ENCODE data around the gene PSMC3IP. TPM values are rescaled to one million over a fixed set of nuclear protein-coding genes. Genes with fewer than 3 reads are reported as not detected.
"Not testable (repeated sequence)": the region's sequence is repeated elsewhere in the genome, so short reads cannot be mapped to it uniquely, and the experiment has no call there.

The PSMC3IP gene
- total RNA-seq, 2 donors from 2014 or later = 1.6 to 2.2 TPM

DNA sequence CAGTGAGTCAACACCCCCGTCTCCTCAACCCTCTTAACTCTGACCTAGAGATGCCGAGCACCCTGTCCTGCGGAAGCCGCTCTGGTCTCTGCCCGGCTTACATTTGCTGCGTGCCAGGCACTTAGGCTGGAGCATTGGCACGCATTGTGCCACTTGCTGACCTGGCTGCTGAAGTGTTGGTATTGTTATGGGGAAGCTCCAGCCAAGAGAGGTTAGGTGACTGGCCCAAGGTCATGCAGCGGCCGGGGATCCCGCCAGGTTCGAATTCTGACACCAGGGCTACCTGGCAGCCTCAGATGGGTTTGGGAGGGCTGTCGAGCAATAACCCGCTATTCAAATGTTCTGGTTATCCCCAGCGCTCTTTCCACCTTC is 29.8 kb downstream of the PSMC3IP start:
- no peak for ATAC-seq
- peak in 1 of 2 donors; percentile 21 for DNase-seq
- intact Hi-C loops (cut with DNase I, micrococcal nuclease) = no loop called here

DNA sequence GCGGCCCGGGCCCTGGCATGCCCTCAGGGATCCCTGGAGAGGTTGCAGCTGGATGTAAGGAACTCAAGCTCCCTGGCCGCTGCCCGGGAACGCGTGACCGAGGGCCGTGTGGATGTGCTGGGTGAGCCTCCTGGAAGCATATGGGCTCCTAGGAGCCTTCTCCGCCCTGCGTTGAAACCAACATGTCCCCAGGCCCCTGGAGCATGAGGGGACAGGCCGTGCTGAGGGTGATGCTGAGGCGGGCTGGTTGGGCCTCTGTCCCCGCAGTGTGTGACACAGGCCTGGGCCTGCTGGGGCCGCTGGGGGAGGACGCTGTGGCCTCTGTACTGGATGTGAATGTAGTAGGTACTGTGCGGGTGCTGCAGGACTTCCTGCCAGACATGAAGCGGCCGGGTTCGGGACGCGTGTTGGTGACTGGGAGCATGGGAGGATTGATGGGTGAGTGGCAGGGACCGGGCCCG is 30.5 kb downstream of the PSMC3IP start:
- ATAC-seq (no peak), DNase-seq (peak in 1 of 2 donors; percentile 23)
- intact Hi-C loops (cut with DNase I, micrococcal nuclease) = no loop called here

DNA sequence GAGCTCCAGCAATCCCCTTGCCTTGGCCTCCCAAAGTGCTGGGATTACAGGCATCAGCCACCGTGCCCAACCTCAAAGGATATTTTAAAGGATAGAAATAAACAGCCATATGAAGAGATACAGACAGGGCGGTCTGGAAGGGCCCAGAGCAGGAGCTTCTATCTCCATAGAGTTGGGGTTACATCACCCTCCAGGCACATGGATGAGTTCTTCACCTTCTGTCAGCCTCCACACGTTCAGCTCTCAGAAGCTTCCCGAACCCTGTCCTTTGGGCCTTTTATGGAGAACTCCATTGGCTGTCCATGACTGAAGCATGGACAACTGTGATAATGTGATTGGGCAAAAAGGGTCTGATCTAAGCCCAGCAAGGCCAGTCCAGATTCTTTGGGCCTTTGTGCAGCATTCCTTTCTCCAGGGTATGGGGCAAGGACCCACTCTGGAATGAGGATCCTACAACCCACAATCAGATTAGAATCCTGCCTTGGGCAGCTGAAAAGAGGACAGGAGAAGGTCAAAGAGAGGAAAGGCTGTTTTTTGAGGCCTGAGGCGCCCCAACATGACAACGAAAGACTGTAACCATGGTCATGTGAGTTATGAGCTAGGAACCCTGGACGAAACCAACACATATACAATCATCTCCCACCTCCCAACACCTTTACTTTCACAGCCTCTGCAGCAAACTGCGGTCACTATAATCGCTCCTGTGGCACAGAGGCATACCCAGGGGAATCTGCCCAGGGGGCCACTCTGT is 31.6 kb downstream of the PSMC3IP start:
- ATAC-seq; DNase-seq; intact Hi-C loops (cut with DNase I, micrococcal nuclease): not testable (repeated sequence)

- ATAC-seq (no peak), DNase-seq (no peak)
- intact Hi-C loops (cut with DNase I, micrococcal nuclease) = no loop called here
Measured at GRCh38 chr17:42544874-42545283, 32.6 kb downstream of the PSMC3IP start.

- ATAC-seq = no peak
- no peak for DNase-seq
- intact Hi-C loops (cut with DNase I, micrococcal nuclease) = no loop called here
Measured at GRCh38 chr17:42543190-42544079, 34.1 kb downstream of the PSMC3IP start.

DNA sequence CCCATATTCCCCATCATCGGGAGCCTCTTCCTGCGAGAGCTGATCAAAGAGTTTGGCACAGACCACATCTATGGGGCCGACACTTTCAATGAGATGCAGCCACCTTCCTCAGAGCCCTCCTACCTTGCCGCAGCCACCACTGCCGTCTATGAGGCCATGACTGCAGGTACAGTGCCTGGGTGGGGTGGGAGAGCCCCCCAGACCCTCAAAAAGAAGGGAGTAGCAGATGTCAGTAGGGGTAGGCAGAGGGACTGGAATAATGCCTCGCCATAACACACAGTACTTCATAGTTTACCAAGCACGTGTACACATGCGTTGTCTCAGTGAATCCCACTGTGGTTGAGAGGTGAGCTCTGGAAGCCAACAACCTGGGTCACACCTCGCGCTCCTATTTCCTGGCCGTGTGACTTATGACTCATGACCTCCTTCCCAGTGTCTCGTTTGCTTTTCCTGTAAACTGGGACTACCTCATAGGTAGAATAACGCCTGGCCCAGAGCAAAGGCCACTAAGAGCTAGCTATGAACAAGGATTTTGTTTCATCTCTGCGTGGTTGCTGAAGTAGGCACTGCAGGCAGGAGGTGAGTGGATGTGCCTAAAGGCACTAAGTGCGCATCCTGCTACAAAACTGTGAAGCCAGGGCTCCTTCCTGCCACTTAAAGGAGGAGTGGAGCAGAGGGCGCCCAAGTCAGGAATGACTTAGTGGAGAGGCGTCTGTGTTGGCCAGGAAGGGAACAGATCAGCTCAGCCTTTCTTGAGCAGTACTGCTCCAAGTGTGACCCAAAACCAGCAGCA is 36.3 kb downstream of the PSMC3IP start:
- intact Hi-C loops (cut with DNase I, micrococcal nuclease) = no loop called here
- DNase-seq (peak; percentile 40 to 72), ATAC-seq (peak; percentile 79)

- intact Hi-C loops (cut with DNase I, micrococcal nuclease); DNase-seq; ATAC-seq: not testable (repeated sequence)
Measured at GRCh38 chr17:42540558-42540957, 37.0 kb downstream of the PSMC3IP start.

DNA sequence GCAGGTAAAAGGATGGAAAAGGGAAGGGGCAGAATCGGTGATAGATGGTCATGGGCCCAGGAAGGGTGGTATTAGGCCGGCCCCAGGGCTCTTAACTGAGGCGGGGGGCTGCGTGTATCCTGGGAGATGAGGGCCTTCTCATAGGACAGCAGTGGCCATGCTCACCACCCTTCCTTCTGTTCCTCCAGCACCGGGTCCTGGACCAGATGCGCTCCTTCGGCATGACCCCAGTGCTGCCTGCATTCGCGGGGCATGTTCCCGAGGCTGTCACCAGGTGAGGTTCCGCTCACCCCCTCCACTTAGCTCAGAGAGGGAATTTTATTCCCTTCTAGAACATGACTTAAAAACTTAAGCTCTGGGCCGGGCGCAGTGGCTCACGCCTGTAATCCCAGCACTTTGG is 39.0 kb downstream of the PSMC3IP start:
- ATAC-seq (no peak), DNase-seq (no peak)
- intact Hi-C loops (cut with DNase I, micrococcal nuclease) = no loop called here

- DNase-seq = no peak
- ATAC-seq = no peak
- intact Hi-C loops (cut with DNase I, micrococcal nuclease) = no loop called here
Measured at GRCh38 chr17:42537826-42538451, 39.6 kb downstream of the PSMC3IP start.

- no peak for ATAC-seq
- intact Hi-C loops (cut with DNase I, micrococcal nuclease) = no loop called here
- DNase-seq = no peak
Measured at GRCh38 chr17:42537156-42537805, 40.2 kb downstream of the PSMC3IP start.

- ATAC-seq (peak; percentile 62), DNase-seq (peak; percentile 90)
- intact Hi-C loops (cut with DNase I, micrococcal nuclease) = no loop called here
Measured at GRCh38 chr17:42536372-42537155, 41.0 kb downstream of the PSMC3IP start.

DNA sequence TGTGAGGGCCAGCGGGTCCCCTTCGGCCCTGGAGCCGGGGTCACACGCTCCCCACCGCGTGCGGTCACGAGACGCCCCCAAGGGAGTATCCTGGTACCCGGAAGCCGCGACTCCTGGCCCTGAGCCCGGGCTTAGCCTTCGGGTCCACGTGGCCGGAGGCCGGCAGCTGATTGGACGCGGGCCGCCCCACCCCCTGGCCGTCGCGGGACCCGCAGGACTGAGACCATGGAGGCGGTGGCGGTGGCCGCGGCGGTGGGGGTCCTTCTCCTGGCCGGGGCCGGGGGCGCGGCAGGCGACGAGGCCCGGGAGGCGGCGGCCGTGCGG is 41.5 kb downstream of the PSMC3IP start, which contains the start of gene NAGLU:
Gene NAGLU, plus strand, starts transcription at position 194 of the 324 bp plus-strand sequence. Its CDS starts 32 bp downstream, at position 226.
- ATAC-seq = peak; percentile 79
- DNase-seq = peak; percentile 97 to 99
- intact Hi-C loops (cut with DNase I, micrococcal nuclease) = no loop called here

DNA sequence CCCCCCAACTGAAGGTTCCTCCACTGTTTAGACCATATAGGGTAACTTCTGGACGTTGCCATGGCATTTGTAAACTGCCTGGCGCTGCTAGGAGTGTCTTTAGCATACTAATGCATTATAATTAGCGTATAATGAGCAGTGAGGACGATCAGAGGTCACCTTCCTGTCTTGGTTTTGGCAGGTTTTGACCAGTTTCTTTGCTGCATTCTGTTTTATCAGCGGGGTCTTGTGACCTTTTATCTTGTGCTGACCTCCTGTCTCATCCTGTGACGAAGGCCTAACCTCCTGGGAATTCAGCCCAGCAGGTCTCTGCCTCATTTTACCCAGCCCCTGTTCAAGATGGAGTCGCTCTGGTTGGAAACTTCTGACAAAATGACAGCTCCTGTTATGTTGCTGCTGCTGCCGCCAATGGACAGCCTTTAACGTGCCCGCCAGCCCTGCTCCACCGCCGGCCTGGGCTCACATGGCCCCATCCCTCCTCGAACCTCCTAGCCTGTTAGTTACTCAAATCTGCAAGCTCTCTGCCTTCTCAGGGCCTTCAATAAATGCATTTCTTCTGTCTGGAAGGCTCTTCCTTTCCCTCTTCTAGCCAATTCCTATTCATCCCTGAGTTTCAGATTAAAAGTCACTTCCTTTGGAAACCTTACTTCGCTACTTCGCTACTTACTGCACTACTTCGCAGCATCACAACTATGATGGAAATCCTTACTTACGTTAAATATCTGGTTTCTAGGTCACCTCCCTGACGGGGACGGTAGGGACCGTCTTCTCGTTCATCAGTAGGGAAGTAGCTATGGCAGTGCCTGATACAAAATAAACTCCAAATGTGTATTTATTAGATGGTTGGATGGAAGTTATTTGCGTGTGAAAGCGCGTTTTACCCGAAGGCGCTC is 42.1 kb downstream of the PSMC3IP start:
- DNase-seq = no peak
- intact Hi-C loops (cut with DNase I, micrococcal nuclease) = no loop called here
- ATAC-seq = peak; percentile 1

DNA sequence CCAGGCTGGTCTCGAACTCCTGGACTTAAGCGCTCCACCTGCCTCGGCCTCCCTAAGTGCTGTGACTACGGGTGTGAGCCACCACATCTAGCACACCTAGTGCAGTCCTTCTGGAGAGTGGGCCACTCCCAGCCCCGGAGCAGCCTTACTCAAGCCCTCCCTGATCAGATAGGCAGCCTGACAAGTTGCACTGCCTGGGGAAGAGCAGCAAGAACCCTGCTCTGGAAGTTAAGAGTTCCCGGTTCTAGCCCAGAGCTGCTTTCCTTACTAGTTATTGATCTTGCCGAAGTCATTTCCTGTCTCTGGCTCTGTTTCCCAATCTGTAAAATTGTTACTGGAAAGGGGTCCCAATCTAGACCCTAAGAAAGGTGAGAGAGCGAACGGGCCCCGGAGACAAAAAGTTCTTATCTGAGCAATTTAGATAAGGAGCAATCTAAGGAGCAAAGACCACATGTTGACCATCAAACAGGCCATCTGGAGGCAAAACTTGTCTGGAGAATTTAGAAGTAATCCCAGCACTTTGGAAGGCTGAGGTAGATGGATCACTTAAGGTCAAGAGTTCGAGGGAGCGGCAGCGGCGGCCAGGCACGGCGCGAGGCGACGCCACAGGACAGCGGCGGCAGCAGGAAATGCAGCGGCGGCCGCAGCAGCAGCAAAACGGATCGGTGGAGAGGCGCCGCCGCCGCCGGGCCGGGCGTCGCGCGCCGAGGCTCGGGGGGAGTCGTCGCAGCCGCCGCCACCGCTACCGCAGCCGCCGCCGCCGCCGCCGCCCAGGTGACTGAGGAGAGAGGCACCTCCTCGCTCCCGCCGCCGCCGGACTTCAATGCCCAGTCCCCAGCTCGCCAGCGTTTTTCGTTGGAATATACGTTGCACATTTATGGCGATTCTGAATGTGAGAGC is 45.8 kb downstream of the PSMC3IP start:
- ATAC-seq = peak; percentile 49
- DNase-seq = peak; percentile 65 to 76
- intact Hi-C loops (cut with DNase I, micrococcal nuclease) = no loop called here

GRCh38 chr17:42530952-42531454 is 46.5 kb downstream of the PSMC3IP start:
- intact Hi-C loops (cut with DNase I, micrococcal nuclease) = no loop called here
- ATAC-seq = peak; percentile 14
- no peak for DNase-seq

Data from left colon (tissue), 2 donors.